ENCODE data around the gene IER2. TPM values are rescaled to one million over a fixed set of nuclear protein-coding genes. Genes with fewer than 3 reads are reported as not detected.
"Not testable (repeated sequence)": the region's sequence is repeated elsewhere in the genome, so short reads cannot be mapped to it uniquely, and the experiment has no call there.

Gene IER2
- total RNA-seq, 6 donors from 2014 or later: 94.3 to 246 (median 129) TPM

- no peak overlapping the region for H3K27ac ChIP-seq
- WGBS, 2 donors: 94 to 96% methylated on average over 8 of the region's 8 CpGs
- DNase-seq: no peak
- H3K27me3 ChIP-seq: no peaks in the 10 kb centered on the region
- no peaks in the 10 kb centered on the region for H3K36me3 ChIP-seq
- TF ChIP-seq POLR2AphosphoS5 (IDR thresholded peaks at IDR 0.05) (no peak), EP300 (IDR thresholded peaks at IDR 0.05) (no peak), POLR2A (IDR thresholded peaks at IDR 0.05) (no peak), CTCF (IDR thresholded peaks at IDR 0.05) (no peak)
- H3K9me3 ChIP-seq: no peaks in the 10 kb centered on the region
- H3K4me3 ChIP-seq: no peak overlapping the region
- ATAC-seq (ENCODE audit: low FRiP score in 2 of 2): no peak
- peaks cover 16 to 24% (median 18%) of the 10 kb centered on the region in 4 donors for H3K4me1 ChIP-seq
These were observed 26.1 kb downstream of the IER2 start for GRCh38 chr19:13176345-13176744.

DNA sequence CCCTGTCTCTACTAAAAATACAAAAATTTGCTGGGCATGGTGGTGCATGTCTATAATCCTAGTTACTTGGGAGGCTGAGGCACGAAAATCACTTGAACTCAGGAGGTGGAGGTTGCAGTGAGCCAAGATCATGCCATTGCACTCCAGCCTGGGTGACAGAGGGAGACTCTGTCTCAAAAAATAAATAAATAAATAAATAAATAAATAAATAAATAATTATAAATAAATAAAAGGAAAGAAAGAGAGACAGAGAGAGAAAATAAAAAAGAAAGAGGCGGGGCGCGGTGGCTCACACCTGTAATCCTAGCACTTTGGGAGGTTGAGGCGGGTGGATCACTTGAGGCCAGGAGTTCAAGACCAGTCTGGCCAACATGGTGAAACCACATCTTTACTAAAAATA is 27.4 kb downstream of the IER2 start:
- 96 to 97% methylated on average over 5 of the region's 5 CpGs for WGBS, 2 donors
- DNase-seq; H3K36me3 ChIP-seq; H3K4me3 ChIP-seq; ATAC-seq (ENCODE audit: low FRiP score in 2 of 2); H3K27ac ChIP-seq; H3K27me3 ChIP-seq; H3K9me3 ChIP-seq: not testable (repeated sequence)
- H3K4me1 ChIP-seq: peaks cover 15 to 25% (median 18%) of the 10 kb centered on the region in 4 donors

DNA sequence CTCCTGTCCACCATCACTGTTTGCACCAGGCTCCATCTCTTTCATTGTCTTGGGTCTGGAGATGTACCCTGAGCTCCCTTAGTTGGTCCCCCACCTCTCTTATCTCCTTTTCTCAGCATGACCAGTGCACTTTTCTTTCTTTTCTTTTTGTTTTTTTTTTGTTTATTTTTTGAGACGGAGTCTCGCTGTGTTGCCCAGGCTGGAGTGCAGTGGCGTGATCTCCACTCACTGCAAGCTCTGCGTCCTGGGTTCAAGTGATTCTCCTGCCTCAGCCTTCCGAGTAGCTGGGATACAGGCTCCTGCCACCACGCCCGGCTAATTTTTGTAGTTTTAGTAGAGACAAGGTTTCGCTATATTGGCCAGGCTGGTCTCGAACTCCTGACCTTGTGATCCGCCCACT is 28.1 kb downstream of the IER2 start:
- not testable (repeated sequence) for H3K27ac ChIP-seq; DNase-seq; H3K36me3 ChIP-seq; H3K4me3 ChIP-seq; H3K27me3 ChIP-seq; H3K9me3 ChIP-seq; ATAC-seq (ENCODE audit: low FRiP score in 2 of 2)
- H3K4me1 ChIP-seq: peaks cover 8 to 18% (median 11%) of the 10 kb centered on the region in 4 donors
- WGBS, 2 donors: 92 to 93% methylated on average over 10 of the region's 10 CpGs

- WGBS, 2 donors: 20 to 45% methylated on average over 13 to 15 of the region's 16 CpGs
These were observed 31.7 kb downstream of the IER2 start for GRCh38 chr19:13181747-13182388.

DNA sequence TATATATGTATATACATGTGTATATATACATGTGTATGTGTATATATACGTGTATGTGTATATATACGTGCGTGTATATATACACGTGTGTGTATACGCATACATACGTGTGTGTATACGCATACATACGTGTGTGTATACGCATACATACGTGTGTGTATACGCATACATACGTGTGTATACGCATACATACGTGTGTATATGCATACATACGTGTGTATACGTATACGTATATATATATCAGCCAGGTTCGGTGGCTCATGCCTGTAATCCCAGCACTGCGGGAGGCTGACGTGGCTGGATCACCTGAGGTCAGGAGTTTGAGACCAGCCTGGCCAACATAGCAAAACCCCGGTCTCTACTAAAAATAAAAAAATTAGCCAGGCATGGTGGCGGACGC is 34.7 kb downstream of the IER2 start:
- H3K9me3 ChIP-seq; H3K36me3 ChIP-seq; DNase-seq; H3K27me3 ChIP-seq; H3K27ac ChIP-seq; ATAC-seq (ENCODE audit: low FRiP score in 2 of 2); H3K4me3 ChIP-seq: not testable (repeated sequence)
- H3K4me1 ChIP-seq: peaks cover 8 to 14% (median 9%) of the 10 kb centered on the region in 4 donors
- 84 to 86% methylated on average over 23 of the region's 23 CpGs for WGBS, 2 donors

More at GRCh38 chr19:13181747-13182388, 31.7 kb downstream of the IER2 start:
- no peaks in the 10 kb centered on the region for H3K27me3 ChIP-seq
- H3K27ac ChIP-seq: peak overlapping the region in 3 of 4 donors; percentile 18 to 70 (median 69)
- no peak overlapping the region for H3K4me3 ChIP-seq
- TF ChIP-seq POLR2A (IDR thresholded peaks at IDR 0.05): no peak
- no peak for TF ChIP-seq POLR2AphosphoS5 (IDR thresholded peaks at IDR 0.05)
- no peak for TF ChIP-seq EP300 (IDR thresholded peaks at IDR 0.05)
- no peak for TF ChIP-seq CTCF (IDR thresholded peaks at IDR 0.05)
- H3K4me1 ChIP-seq: peaks cover 8 to 14% (median 9%) of the 10 kb centered on the region in 4 donors
- H3K36me3 ChIP-seq: no peaks in the 10 kb centered on the region
- peak in 1 of 2 donors; percentile 41 for ATAC-seq (ENCODE audit: low FRiP score in 2 of 2)
- no peak for DNase-seq
- no peaks in the 10 kb centered on the region for H3K9me3 ChIP-seq

- WGBS, 2 donors: 80 to 93% methylated on average over 15 to 22 of the region's 22 CpGs
- not testable (repeated sequence) for ATAC-seq (ENCODE audit: low FRiP score in 2 of 2)
- peaks cover 8 to 14% (median 9%) of the 10 kb centered on the region in 4 donors for H3K4me1 ChIP-seq
These were observed 35.8 kb downstream of the IER2 start for GRCh38 chr19:13185763-13186657.

GRCh38 chr19:13186688-13187087 is 36.5 kb downstream of the IER2 start:
- H3K4me1 ChIP-seq; H3K4me3 ChIP-seq; H3K9me3 ChIP-seq; ATAC-seq (ENCODE audit: low FRiP score in 2 of 2); H3K27ac ChIP-seq; H3K36me3 ChIP-seq; H3K27me3 ChIP-seq: not testable (repeated sequence)
- DNase-seq: peak in 1 of 2 donors; percentile 76
- 98 to 99% methylated on average over 7 to 17 of the region's 38 CpGs for WGBS, 2 donors

More at GRCh38 chr19:13185763-13186657, 35.8 kb downstream of the IER2 start:
- DNase-seq, H3K36me3 ChIP-seq, H3K27me3 ChIP-seq, H3K9me3 ChIP-seq, H3K4me3 ChIP-seq, H3K27ac ChIP-seq: not testable (repeated sequence)
